DND-41 (cell line): ENCODE data around the gene MAPRE3.

ENCODE experiments used
- ATAC-seq: fragments of 200-7000 bp; cut with Tn5 transposase; 3 replicates; pipeline ENCODE4 v1.9.1; 2021; ENCODE audit warnings: low read depth; ENCODE audit not compliant: insufficient read depth
- DNase-seq: peaks from one replicate; pipeline ENCODE4 v3.0.0-alpha.2; 2020
- H2AFZ ChIP-seq: 2 replicates; pipeline ENCODE4 v1.6.0; 2012; ENCODE audit warnings: low read depth, low read length
- H3K27ac ChIP-seq: 2 replicates; pipeline ENCODE4 v1.5.1; 2012; ENCODE audit warnings: low read length, inconsistent platforms
- H3K27me3 ChIP-seq: fragments of 200-600 bp; sonication (generic); 2 replicates; pipeline ENCODE4 v1.6.0; 2012; ENCODE audit warnings: low read length, mild to moderate bottlenecking, inconsistent platforms; ENCODE audit not compliant: insufficient read depth, poor library complexity
- H3K36me3 ChIP-seq: 2 replicates; pipeline ENCODE4 v1.5.1; 2012; ENCODE audit warnings: low read length, inconsistent platforms; ENCODE audit not compliant: insufficient read depth
- H3K4me1 ChIP-seq: 2 replicates; pipeline ENCODE4 v1.5.1; 2012; ENCODE audit warnings: mild to moderate bottlenecking, low read length; ENCODE audit not compliant: insufficient read depth
- H3K4me2 ChIP-seq: 2 replicates; pipeline ENCODE4 v1.6.0; 2012; ENCODE audit warnings: mild to moderate bottlenecking, moderate library complexity, low read length, inconsistent platforms; ENCODE audit not compliant: insufficient read depth
- H3K4me3 ChIP-seq, 2 experiments: fragments of 200-600 bp in 1 of 2; shearing (Covaris generic) in 1 of 2; 2 replicates each; pipeline ENCODE4 v1.5.1; 2012 to 2016; ENCODE audit warnings: inconsistent platforms in 2 of 2, low read length in 2 of 2, mild to moderate bottlenecking in 2 of 2, low read depth in 1 of 2, moderate library complexity in 1 of 2
- H3K79me2 ChIP-seq: 2 replicates; pipeline ENCODE4 v1.6.0; 2012; ENCODE audit warnings: low read length, inconsistent platforms; ENCODE audit not compliant: insufficient read depth
- H3K9ac ChIP-seq: 2 replicates; pipeline ENCODE4 v1.6.0; 2012; ENCODE audit warnings: low read depth, mild to moderate bottlenecking, inconsistent platforms, low read length, moderate library complexity
- H3K9me3 ChIP-seq: 2 replicates; pipeline ENCODE4 v1.5.1; 2012; ENCODE audit warnings: low read length, moderate library complexity, mild to moderate bottlenecking, inconsistent platforms; ENCODE audit not compliant: insufficient read depth, severe bottlenecking
- H4K20me1 ChIP-seq: 2 replicates; pipeline ENCODE4 v1.6.0; 2012; ENCODE audit warnings: low read length; ENCODE audit not compliant: insufficient read depth
- EZH2 ChIP-seq: IDR thresholded peaks from 3 replicates; pipeline ENCODE4 v1.6.1; 2012; ENCODE audit warnings: borderline replicate concordance, low read depth, mild to moderate bottlenecking, moderate library complexity, low read length, inconsistent platforms; ENCODE audit not compliant: severe bottlenecking
- TF ChIP-seq, protein P1 (sequence below): IDR thresholded peaks from 2 replicates; pipeline ENCODE4 v1.5.1; 2012; ENCODE audit warnings: borderline replicate concordance, low read length, moderate library complexity, mild to moderate bottlenecking; ENCODE audit not compliant: poor library complexity, severe bottlenecking; ENCODE audit errors: extremely low read depth

Gene MAPRE3

DNA sequence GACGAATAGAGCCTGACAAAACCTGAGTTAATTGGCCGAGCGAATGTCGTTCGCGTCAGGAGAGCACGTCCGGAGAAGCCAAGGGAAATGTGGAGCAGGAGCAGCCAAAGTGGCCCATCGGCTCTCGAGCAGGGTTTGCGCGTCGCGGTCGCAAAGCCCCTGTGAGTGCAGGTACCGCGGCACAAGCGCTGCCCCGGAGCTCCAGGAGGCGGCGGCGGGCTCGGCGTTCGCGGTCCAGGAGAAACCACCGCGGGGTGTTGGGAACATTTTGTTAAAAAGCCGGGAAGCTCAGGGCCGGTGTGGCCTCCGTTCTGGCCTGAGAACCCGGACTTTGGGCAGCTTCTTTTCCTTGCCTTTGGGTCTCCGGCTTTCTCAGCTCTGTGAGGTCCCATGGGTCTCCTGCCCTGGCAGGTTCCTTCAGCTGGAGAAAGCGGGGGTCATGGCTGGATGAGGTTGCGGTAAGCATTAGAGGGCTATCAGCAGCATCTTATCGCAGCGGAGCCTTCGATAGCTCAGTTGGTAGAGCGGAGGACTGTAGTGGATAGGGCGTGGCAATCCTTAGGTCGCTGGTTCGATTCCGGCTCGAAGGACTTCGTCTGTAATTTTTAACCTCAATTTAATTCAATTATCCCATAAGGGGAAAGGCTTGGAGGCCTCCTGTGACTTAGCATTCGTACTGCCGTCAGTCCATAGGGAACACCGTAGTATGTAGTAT, 80.0 kb downstream of the MAPRE3 start:
- Histone ChIP-seq H3K79me2 (peaks cover 12% of the 10 kb centered on the region), H3K36me3 (peaks cover 27% of the 10 kb centered on the region), H2AFZ (peak overlapping the region; percentile 93), H3K27ac (peak overlapping the region; percentile 85), H3K9me3 (no peaks in the 10 kb centered on the region), H3K27me3 (no peaks in the 10 kb centered on the region), H3K4me2 (peak overlapping the region; percentile 74), H4K20me1 (no peaks in the 10 kb centered on the region), H3K4me1 (peaks cover 30% of the 10 kb centered on the region), H3K9ac (peak overlapping the region; percentile 58), H3K4me3 (peak overlapping the region; percentile 85 to 93)
- no peak for TF ChIP-seq EZH2
- TF ChIP-seq, protein P1, sequence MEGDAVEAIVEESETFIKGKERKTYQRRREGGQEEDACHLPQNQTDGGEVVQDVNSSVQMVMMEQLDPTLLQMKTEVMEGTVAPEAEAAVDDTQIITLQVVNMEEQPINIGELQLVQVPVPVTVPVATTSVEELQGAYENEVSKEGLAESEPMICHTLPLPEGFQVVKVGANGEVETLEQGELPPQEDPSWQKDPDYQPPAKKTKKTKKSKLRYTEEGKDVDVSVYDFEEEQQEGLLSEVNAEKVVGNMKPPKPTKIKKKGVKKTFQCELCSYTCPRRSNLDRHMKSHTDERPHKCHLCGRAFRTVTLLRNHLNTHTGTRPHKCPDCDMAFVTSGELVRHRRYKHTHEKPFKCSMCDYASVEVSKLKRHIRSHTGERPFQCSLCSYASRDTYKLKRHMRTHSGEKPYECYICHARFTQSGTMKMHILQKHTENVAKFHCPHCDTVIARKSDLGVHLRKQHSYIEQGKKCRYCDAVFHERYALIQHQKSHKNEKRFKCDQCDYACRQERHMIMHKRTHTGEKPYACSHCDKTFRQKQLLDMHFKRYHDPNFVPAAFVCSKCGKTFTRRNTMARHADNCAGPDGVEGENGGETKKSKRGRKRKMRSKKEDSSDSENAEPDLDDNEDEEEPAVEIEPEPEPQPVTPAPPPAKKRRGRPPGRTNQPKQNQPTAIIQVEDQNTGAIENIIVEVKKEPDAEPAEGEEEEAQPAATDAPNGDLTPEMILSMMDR = peak; percentile 43
- peak; percentile 93 for DNase-seq
- ATAC-seq = peak; percentile 69

DNA sequence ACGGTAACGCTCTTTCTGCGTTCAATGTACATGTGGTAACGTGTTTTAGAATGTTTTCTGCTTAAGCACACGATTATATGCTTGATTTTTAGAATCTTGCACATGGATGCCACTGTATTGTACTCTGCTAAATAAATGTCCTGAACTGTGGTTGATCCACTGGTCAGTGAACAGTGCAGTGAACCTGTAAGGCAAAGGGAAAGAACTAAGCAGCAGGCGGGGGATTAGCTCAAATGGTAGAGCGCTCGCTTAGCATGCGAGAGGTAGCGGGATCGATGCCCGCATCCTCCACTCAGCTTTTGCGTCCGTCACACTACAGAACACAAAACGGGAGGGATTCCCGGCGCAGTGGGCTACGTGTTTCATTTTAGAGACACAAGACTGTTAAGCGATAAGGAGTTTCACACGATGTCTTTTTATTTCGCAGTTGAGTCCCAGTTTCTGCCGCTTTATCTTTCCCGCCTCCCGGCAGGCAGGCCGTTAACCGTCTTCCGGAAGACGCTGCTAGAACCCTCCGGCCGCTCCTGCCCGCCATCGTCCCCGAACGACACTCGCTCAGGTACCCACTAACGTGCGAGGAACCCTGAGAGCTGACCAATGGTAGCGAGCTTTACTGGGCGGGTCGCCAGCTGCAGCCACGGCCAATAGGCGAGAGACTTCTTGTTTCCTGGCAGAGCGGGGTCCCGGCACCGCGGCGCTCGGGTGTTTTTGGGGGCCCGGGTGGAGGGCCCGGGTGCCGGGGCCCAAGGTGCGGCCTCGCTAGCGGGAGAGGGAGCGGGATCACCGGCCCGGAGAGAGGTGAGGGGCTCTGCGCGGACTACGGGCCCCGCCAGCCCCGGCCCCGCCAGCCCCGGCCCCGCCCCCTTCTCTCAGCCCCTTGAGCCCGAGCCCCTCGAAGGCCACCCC, 80.8 kb downstream of the MAPRE3 start, which contains the start of gene AGBL5:
Gene AGBL5, plus strand, starts transcription at position 673 of the 906 bp plus-strand sequence. CDS start 1,291 bp downstream, outside the sequence.
- H3K4me1 ChIP-seq = peaks cover 30% of the 10 kb centered on the region
- no peak for TF ChIP-seq EZH2
- no peaks in the 10 kb centered on the region for H3K9me3 ChIP-seq
- H3K4me2 ChIP-seq = peak within 1 kb of the TSS; percentile 74
- peak; percentile 98 for DNase-seq
- H3K27me3 ChIP-seq = no peaks in the 10 kb centered on the region
- peaks cover 35% of the 10 kb centered on the region for H3K36me3 ChIP-seq
- H4K20me1 ChIP-seq = no peaks in the 10 kb centered on the region
- peak; percentile 74 for ATAC-seq
- H2AFZ ChIP-seq = peak within 1 kb of the TSS; percentile 93
- H3K27ac ChIP-seq = peak within 1 kb of the TSS; percentile 85
- H3K4me3 ChIP-seq = peak within 1 kb of the TSS; percentile 85 to 93
- peaks cover 12% of the 10 kb centered on the region for H3K79me2 ChIP-seq
- H3K9ac ChIP-seq = peak within 1 kb of the TSS; percentile 58

DNA sequence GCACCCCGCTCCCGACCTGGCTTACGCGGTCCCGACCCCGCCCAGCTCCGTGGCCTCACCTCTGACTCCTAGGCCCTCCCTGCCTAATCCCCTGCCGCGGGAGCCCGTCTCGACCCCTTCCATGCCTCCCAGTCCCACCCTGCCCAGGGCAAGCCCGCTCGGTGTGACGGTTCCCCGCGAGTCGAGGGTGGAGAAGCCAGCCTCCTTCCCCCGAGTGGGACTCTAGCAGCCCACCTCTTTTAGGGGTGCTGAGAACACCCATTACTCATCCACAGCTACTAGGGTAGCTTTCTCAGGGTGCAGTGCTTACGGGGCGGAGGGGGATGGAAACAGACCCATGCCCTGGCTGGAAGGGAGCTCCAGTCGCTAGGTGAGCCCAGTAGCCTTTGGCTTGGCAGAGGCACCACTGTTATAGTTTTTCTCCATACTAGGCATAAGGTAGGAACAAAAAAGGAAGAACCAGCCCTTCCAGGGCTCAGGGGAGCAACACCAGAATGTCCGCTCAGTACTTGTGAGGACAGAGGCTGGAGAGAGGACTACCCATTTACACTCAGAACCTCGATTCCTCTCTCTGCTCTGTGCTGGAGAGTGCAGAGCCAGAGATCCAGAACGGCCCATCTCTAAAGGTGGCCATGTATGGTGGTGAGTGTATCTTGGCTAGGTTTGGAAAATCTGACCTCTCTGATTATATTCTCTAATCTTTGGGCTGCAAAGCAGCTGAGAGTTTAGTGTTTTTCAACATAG, 81.6 kb downstream of the MAPRE3 start:
- no peaks in the 10 kb centered on the region for H3K9me3 ChIP-seq
- peak overlapping the region; percentile 58 for H3K9ac ChIP-seq
- ATAC-seq (no peak), DNase-seq (no peak)
- TF ChIP-seq EZH2 = no peak
- H2AFZ ChIP-seq = peak overlapping the region; percentile 93
- H3K4me1 ChIP-seq = peaks cover 30% of the 10 kb centered on the region
- peak overlapping the region; percentile 74 for H3K27ac ChIP-seq
- H3K4me3 ChIP-seq = peak overlapping the region; percentile 85 to 93; a peak in 3 of 4 replicates
- no peaks in the 10 kb centered on the region for H3K27me3 ChIP-seq
- peaks cover 43% of the 10 kb centered on the region for H3K36me3 ChIP-seq
- peak overlapping the region; percentile 74 for H3K4me2 ChIP-seq
- peaks cover 12% of the 10 kb centered on the region for H3K79me2 ChIP-seq
- no peaks in the 10 kb centered on the region for H4K20me1 ChIP-seq

DNA sequence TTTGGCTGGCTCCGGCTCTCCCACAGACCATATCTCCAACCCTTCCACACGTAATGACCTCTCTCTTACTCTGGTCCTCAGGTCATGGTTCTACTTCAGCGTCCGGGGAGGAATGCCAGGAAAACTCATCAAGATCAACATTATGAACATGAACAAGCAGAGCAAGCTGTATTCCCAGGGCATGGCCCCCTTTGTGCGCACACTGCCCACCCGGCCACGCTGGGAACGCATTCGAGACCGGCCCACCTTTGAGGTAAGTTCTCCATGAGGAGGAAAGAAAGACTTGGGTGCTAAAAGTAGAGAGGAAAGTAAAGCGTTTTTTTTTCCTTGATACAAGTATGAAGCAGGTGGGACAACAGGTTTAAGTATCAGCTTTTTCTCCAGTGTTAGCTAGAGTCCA, 82.9 kb downstream of the MAPRE3 start:
- Histone ChIP-seq H3K4me1 (peaks cover 30% of the 10 kb centered on the region), H3K27ac (no peak overlapping the region), H3K36me3 (peaks cover 55% of the 10 kb centered on the region), H3K27me3 (no peaks in the 10 kb centered on the region), H2AFZ (no peak overlapping the region), H4K20me1 (0 out of 2 replicates have a peak, but pooled peaks cover 2% of the 10 kb centered on the region), H3K9me3 (no peaks in the 10 kb centered on the region), H3K9ac (no peak overlapping the region; the same call in 1 of the 2 replicates), H3K4me3 (0 out of 4 replicates have a peak overlapping the region, but pooled peaks of 1 of the 2 experiments have one; percentile 93), H3K79me2 (peaks cover 12% of the 10 kb centered on the region), H3K4me2 (peak overlapping the region; percentile 74; the same call in 1 of the 2 replicates)
- no peak for DNase-seq
- TF ChIP-seq, protein P1 = no peak
- TF ChIP-seq EZH2 = no peak
- no peak for ATAC-seq
